Spinal cord (tissue), 10 donors: ENCODE measurements around the gene SNTA1. TPM values are rescaled to one million over a fixed set of nuclear protein-coding genes. Genes with fewer than 3 reads are reported as not detected.
"Not testable (repeated sequence)": the region's sequence is repeated elsewhere in the genome, so short reads cannot be mapped to it uniquely, and the experiment has no call there.

Experiments used
- DNase-seq, 6 donors: peaks; one replicate each; pipeline versions ENCODE4 v3.0.0 to v3.0.0-alpha.2; 2013 to 2015; ENCODE audit warnings: low spot score in 6 of 6, low read depth in 4 of 6
- H3K27ac ChIP-seq: one replicate; pipeline ENCODE4 v1.5.1; 2013; ENCODE audit warnings: low read depth, low read length, control low read depth
- H3K27me3 ChIP-seq: one replicate; pipeline ENCODE4 v1.6.1; 2013; ENCODE audit warnings: low read length; ENCODE audit not compliant: control insufficient read depth, insufficient read depth
- H3K36me3 ChIP-seq: one replicate; pipeline ENCODE4 v1.6.1; 2013; ENCODE audit warnings: low read length; ENCODE audit not compliant: control insufficient read depth, insufficient read depth
- H3K4me1 ChIP-seq: one replicate; pipeline ENCODE4 v1.6.1; 2013; ENCODE audit warnings: low read length; ENCODE audit not compliant: control insufficient read depth, insufficient read depth
- H3K4me3 ChIP-seq: one replicate; pipeline ENCODE4 v1.5.1; 2013; ENCODE audit warnings: low read depth, low read length, control low read depth
- H3K9me3 ChIP-seq: one replicate; pipeline ENCODE4 v1.6.1; 2013; ENCODE audit warnings: low read length; ENCODE audit not compliant: control insufficient read depth, insufficient read depth
- WGBS: methylation state at CpG from one replicate; pipeline ENCODE4 v1.1.5; 2013; ENCODE audit warnings: missing lambda C conversion rate; ENCODE audit not compliant: insufficient coverage; 5-methylcytosine and 5-hydroxymethylcytosine counted together
- polyA plus RNA-seq, 2 donors: library from polyadenylated mRNA; unstranded; fragments of 120-200 nt; gene quantifications; one replicate each; pipeline ENCODE4 v1.2.1, GENCODE V29; 2013; ENCODE audit not compliant: insufficient read length in 2 of 2
- total RNA-seq, 2 donors: library from RNA; depleted of rRNA in 1 of 2; stranded (reverse); fragments of 120-200 nt in 1 of 2; fragments of >200 nt in 1 of 2; gene quantifications; one replicate each; pipeline versions ENCODE4 v1.2.3 to v1.2.4, GENCODE V29; 2013 to 2014
- donor health status: healthy.

SNTA1 gene
- total and polyA plus RNA-seq, 4 donors: 20.8 to 87.9 (median 28.6) TPM

- peaks cover 11% of the 10 kb centered on the region for H3K36me3 ChIP-seq
- H3K27me3 ChIP-seq: no peaks in the 10 kb centered on the region
- no peak overlapping the region for H3K27ac ChIP-seq
- H3K4me3 ChIP-seq: peak overlapping the region; percentile 80
- H3K4me1 ChIP-seq: peaks cover 23% of the 10 kb centered on the region
- 0% methylated on average over 7 of the region's 8 CpGs for WGBS
- H3K9me3 ChIP-seq: no peaks in the 10 kb centered on the region
- DNase-seq: peak in 2 of 6 donors; percentile 26 to 68
These were observed 42.8 kb downstream of the SNTA1 start for GRCh38 chr20:33400812-33401183.

- no peak for DNase-seq
- H3K4me1 ChIP-seq: peaks cover 23% of the 10 kb centered on the region
- H3K9me3 ChIP-seq: no peaks in the 10 kb centered on the region
- peaks cover 12% of the 10 kb centered on the region for H3K36me3 ChIP-seq
- H3K27me3 ChIP-seq: no peaks in the 10 kb centered on the region
- WGBS: 58% methylated on average over 6 of the region's 6 CpGs
- H3K27ac ChIP-seq: no peak overlapping the region
- H3K4me3 ChIP-seq: no peak overlapping the region
These were observed 43.6 kb downstream of the SNTA1 start for GRCh38 chr20:33399924-33400323.

GRCh38 chr20:33394718-33395117 is 48.8 kb downstream of the SNTA1 start:
- WGBS: 97% methylated on average over 4 of the region's 4 CpGs
- DNase-seq: no peak
- Histone ChIP-seq H3K27ac (no peak overlapping the region), H3K4me3 (no peak overlapping the region), H3K36me3 (peaks cover 39% of the 10 kb centered on the region), H3K27me3 (no peaks in the 10 kb centered on the region), H3K9me3 (no peaks in the 10 kb centered on the region), H3K4me1 (peaks cover 3% of the 10 kb centered on the region)

GRCh38 chr20:33393609-33394008 is 50.0 kb downstream of the SNTA1 start:
- H3K36me3 ChIP-seq: peaks cover 47% of the 10 kb centered on the region
- H3K9me3 ChIP-seq: no peaks in the 10 kb centered on the region

GRCh38 chr20:33391722-33392415 is 51.7 kb downstream of the SNTA1 start:
- DNase-seq: peak in 2 of 6 donors; percentile 2 to 73
- WGBS: no CpG with 5 or more reads among the region's 9 CpGs

More at GRCh38 chr20:33393609-33394008, 50.0 kb downstream of the SNTA1 start:
- H3K4me1 ChIP-seq: no peaks in the 10 kb centered on the region
- no peak overlapping the region for H3K4me3 ChIP-seq
- WGBS: 89% methylated on average over 1 of the region's 4 CpGs
- no peaks in the 10 kb centered on the region for H3K27me3 ChIP-seq
- DNase-seq: peak in 1 of 6 donors; percentile 30
- no peak overlapping the region for H3K27ac ChIP-seq

GRCh38 chr20:33389326-33389725 is 54.2 kb downstream of the SNTA1 start:
- not testable (repeated sequence) for H3K4me1 ChIP-seq, H3K4me3 ChIP-seq, DNase-seq, H3K27ac ChIP-seq, H3K27me3 ChIP-seq, H3K9me3 ChIP-seq
- peaks cover 64% of the 10 kb centered on the region for H3K36me3 ChIP-seq
- 96% methylated on average over 30 of the region's 36 CpGs for WGBS

More at GRCh38 chr20:33391722-33392415, 51.7 kb downstream of the SNTA1 start:
- Histone ChIP-seq H3K9me3 (no peaks in the 10 kb centered on the region), H3K27ac (no peak overlapping the region), H3K27me3 (no peaks in the 10 kb centered on the region), H3K36me3 (peaks cover 57% of the 10 kb centered on the region), H3K4me1 (no peaks in the 10 kb centered on the region), H3K4me3 (no peak overlapping the region)

GRCh38 chr20:33388268-33388667 is 55.3 kb downstream of the SNTA1 start:
- Histone ChIP-seq H3K27ac (no peak overlapping the region), H3K4me3 (no peak overlapping the region), H3K36me3 (peaks cover 66% of the 10 kb centered on the region), H3K27me3 (no peaks in the 10 kb centered on the region), H3K9me3 (no peaks in the 10 kb centered on the region), H3K4me1 (no peaks in the 10 kb centered on the region)
- DNase-seq: no peak
- WGBS: no CpG with 5 or more reads among the region's 3 CpGs

- Histone ChIP-seq H3K36me3 (peaks cover 65% of the 10 kb centered on the region), H3K4me3 (no peak overlapping the region), H3K9me3 (no peaks in the 10 kb centered on the region), H3K27ac (no peak overlapping the region), H3K4me1 (no peaks in the 10 kb centered on the region), H3K27me3 (no peaks in the 10 kb centered on the region)
- DNase-seq: no peak
- 85% methylated on average over 7 of the region's 7 CpGs for WGBS
These were observed 56.4 kb downstream of the SNTA1 start for GRCh38 chr20:33387177-33387576.

GRCh38 chr20:33386673-33387072 is 56.9 kb downstream of the SNTA1 start:
- WGBS: no CpG with 5 or more reads among the region's 1 CpG
- no peak for DNase-seq
- Histone ChIP-seq H3K4me3 (no peak overlapping the region), H3K9me3 (no peaks in the 10 kb centered on the region), H3K4me1 (no peaks in the 10 kb centered on the region), H3K36me3 (peaks cover 66% of the 10 kb centered on the region), H3K27me3 (no peaks in the 10 kb centered on the region), H3K27ac (no peak overlapping the region)

GRCh38 chr20:33377366-33377765 is 66.2 kb downstream of the SNTA1 start:
- H3K4me1 ChIP-seq: no peaks in the 10 kb centered on the region
- DNase-seq: no peak
- no CpG with 5 or more reads among the region's 2 CpGs for WGBS
- no peaks in the 10 kb centered on the region for H3K9me3 ChIP-seq
- H3K27me3 ChIP-seq: no peaks in the 10 kb centered on the region
- H3K27ac ChIP-seq: no peak overlapping the region
- H3K36me3 ChIP-seq: peaks cover 47% of the 10 kb centered on the region
- H3K4me3 ChIP-seq: no peak overlapping the region
